ACHN (cell line): ENCODE results near the gene DCBLD1.
"Not testable (repeated sequence)": the region's sequence is repeated elsewhere in the genome, so short reads cannot be mapped to it uniquely, and the experiment has no call there.

Experiments
- DNase-seq: peaks from one replicate; pipeline ENCODE4 v3.0.0-alpha.2; 2015
- in situ Hi-C: cut with HindIII; loops from 2 replicates; pipeline ENCODE4 v1.10.0; 2017; ENCODE audit warnings: low sequenced_read_pairs, low pct_ligation_motif_present, low pct_unique_long_range_greater_than_20kb

The DCBLD1 gene

DNA sequence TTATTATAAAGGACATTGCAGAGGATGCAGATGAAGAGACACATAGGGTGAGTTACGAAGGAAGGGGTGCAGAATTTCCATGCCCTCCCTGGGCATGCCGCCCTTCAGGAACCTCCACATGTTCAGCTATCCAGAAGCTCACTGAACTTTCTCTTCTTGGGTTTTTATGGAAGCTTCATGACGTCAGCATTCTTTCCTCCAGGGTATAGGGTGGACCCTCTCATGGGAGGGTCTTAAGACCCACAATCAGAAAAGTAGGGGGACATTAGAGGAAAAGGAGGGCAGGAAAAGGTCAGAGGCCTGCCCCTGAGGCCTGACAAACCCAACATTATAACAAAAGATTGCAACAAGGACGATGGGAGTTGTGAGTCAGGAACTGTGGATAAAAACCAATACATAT is 14.6 kb upstream of the DCBLD1 start:
- DNase-seq, result no peak
- in situ Hi-C loops, result loop anchor here (25.0 kb wide), 1 partner anchor 94 kb away; no protein-coding TSS in a partner anchor

DNA sequence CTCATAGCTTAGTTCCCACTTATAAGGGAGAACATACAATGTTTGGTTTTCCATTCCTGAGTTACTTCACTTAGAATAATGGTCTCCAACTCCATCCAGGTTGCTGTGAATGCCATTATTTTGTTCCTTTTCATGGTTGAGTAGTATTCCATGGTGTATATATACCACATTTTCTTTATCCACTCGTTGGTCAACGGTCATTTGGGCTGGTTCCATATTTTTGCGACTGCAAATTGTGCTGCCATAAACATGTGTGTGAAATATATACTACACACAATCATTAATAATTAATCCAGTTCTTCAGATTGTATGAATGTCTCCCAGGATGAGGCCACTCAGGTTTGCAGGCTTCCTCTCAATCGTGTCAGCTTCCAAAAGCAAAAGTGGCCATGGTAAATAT is 13.9 kb upstream of the DCBLD1 start:
- DNase-seq, result not testable (repeated sequence)
- in situ Hi-C loops, result loop anchor here (25.0 kb wide), 1 partner anchor 94 kb away; no protein-coding TSS in a partner anchor

DNA sequence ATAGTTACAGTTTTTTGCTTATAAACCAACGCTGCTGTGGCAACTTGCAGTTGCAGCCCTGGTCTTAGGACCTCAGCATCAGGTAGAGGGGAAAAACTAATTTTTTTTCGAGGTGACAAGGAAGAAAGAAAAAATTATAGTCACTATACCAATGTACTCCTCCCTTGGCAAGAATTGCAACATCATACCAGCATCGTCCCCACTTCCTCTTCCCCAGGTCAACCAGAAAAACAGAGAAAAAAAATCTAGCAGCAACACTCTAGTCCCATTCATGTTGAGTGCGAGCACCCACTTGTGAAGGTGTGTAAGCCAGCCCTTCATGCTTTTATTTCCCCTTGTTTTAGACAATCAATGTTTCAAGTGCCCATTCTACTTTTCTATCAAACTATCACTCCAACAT is 13.1 kb upstream of the DCBLD1 start:
- DNase-seq, result no peak

DNA sequence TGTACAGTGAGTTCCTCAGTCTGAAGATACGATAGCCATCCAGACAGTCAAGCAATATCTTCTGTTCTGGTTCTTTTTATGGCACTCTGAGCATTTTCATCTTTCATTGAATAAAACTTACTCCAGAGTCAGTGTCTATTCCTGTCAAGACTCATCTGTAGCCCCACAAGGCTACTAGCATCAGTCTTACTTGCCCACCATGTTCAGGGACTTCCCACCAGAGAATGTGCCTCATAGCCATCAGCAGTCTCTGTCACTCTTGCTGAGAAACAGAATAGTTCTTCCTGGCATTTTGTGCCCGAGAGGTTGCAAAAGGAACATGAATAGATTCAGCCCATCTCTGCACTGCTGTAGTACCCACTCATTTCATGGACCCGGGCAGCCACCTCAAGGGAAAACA is 12.7 kb upstream of the DCBLD1 start:
- DNase-seq, result no peak
- in situ Hi-C loops, result loop anchor here (25.0 kb wide), 1 partner anchor 93 kb away; no protein-coding TSS in a partner anchor

More for the DNA sequence above, 13.1 kb upstream of the DCBLD1 start:
- in situ Hi-C loops, result loop anchor here (25.0 kb wide), 1 partner anchor 93 kb away; no protein-coding TSS in a partner anchor

DNA sequence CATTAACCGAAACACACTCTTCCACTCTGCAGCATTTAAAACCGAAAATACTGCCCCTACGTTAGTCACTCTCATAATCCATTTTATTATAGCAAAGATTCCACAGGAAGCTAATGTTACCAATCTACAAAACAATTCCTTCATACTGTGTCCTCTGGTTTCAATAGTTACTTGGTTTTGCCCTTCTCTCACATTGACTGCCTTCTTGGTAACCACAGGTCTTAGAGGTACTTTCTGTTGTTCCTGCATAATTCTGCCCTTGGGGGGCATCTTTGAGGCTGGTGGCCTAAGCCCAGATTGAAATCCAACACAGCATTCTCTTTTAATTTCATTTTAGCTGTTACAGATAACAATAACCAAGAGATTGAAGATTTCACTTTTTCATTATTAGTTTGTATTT is 9.8 kb upstream of the DCBLD1 start:
- in situ Hi-C loops, result loop anchor here (25.0 kb wide), 1 partner anchor 90 kb away; no protein-coding TSS in a partner anchor
- no peak for DNase-seq

DNA sequence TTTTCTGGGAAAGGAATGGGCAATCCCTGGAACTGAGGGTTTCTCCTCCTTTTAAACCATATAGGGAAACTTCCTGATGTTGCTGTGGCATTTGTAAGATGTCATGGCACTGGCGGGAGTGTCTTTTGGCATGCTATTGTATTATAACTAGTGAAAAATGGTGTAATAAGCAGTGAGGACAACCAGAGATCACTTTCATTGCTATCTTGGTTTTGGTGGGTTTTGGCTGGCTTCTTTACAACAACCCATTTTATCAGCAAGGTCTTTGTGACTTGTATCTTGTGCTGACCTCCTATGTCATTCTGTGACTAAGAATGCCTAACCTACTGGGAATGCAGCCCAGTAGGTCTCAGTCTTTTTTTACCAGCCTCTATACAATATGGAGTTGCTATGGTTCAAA is 9.1 kb upstream of the DCBLD1 start:
- in situ Hi-C loops, result loop anchor here (25.0 kb wide), 1 partner anchor 89 kb away; no protein-coding TSS in a partner anchor
- no peak for DNase-seq

DNA sequence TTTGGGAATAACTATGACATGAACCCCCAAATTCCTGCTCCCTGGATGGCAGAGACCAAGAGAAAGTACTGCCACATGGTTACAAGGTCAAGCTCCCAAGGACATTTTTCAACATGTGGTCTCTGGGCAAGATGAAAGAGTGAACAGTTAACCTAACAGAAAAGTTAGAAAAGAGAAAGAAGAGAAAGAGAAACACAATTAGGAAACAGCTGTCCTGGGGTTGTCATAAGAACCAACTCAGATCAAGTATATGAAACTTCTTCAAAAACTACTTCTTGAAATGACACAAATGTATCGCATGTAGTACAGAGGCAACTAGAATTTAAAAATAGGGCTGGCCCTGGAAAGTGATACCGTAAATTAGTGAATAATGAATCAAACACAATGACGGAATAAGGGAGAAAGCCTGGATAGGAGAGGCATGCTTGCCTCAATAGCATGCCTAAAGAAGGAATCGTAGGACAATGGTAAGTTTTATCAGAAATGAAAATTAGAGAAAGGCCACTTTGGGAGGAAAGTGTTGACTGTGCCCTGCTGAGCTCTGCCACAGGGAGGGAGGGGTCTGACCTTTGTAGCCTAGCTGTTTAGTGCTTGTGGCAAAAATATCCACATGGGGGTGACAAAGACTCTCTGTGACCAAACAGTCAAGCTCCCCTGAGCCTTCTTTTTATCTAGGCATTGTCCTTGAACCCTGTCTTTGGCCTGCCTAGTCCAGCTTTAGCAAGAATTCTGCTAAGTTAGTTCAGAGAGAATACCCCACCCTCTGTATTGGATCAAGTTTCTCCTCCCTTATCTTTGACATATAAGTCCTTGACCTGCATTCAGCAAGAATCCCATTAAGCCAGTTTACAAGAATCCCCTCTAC is 4.3 kb upstream of the DCBLD1 start:
- peak; percentile 35 for DNase-seq
- in situ Hi-C loops, result no loop called here

DNA sequence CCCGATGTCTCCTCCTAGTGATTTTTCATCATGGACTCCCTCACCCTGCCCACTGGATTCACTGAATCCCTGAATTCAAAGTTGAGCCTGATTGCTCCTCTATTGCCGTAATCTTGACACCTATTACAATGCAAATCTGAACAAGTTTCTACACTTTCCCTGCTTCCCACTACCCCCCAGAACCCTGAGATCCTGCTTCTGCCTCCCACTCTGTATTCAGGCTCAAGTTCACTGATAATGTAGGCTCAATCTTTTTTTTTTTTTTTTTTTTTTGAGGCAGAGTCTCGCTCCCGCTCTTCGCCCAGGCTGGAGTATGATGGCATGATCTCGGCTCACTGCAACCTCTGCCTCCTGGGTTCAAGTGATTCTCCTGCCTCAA is 3.6 kb upstream of the DCBLD1 start:
- DNase-seq, result no peak
- in situ Hi-C loops, result no loop called here

DNA sequence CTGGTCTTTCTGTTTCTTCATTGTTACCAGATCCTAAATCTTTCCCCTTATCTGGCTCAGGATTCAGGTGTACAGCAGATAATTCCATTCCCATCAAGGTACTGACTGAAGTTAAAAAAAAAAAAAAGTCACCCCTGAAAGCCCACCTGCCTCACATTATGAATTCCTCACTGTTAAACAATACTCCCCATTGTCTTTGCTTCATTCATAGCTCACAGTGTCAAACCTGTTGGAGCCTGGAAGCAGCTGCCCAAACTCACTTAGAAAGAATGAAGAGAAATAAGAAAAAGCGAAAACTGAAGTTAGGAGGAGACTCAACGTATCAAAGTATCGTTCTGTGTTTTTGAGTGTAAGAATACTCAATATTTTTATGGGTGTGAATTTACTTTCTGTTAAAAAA is 1.8 kb upstream of the DCBLD1 start:
- in situ Hi-C loops, result no loop called here
- DNase-seq, result no peak

DNA sequence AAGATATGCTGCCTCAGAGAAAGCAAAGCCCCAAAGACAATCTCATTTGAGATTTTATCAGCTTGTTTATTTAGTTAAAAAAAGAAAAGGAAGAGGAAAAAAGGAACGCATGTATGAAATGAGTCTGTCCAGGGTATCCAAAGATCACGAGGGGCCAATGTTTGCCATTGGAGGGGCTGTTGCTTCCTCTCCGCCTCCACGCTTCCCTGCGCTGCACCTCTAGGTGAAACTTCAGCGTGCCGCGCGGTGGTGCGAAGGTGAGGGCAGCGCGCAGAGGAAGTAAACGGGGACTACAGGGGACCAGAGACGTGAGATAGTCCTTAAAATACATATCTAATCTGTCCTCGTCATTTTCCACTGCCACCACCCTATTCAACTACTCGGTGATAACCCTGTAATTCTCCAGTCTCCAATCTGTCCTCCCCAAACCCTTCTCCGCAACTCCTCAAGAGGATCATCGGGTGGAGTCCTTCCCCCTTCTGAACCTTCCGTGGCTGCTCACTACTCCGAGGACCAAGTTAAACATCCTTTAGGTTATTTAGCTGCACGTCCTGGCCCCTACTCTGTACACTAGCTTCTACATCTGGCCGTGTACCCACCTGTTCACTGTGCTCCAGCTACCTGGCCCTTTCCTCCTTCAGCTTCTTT is 1.1 kb upstream of the DCBLD1 start:
- DNase-seq, result no peak
- in situ Hi-C loops, result no loop called here

DNA sequence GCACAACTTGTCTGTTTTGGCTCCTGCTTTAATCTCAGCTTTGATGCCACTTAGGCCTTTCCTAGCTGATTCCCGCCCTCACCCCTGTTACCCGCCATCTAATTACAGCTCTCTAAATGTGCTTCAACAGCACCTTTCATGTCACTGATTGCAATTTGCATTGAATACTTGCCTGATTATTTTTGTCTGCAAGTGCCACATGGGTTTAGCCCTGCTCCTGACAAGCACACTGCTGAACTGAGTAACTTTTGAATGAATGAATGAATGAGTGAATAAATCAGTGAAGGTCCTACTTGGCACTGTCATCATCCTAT is 591 bp upstream of the DCBLD1 start:
- in situ Hi-C loops, result no loop called here
- DNase-seq, result no peak

DNA sequence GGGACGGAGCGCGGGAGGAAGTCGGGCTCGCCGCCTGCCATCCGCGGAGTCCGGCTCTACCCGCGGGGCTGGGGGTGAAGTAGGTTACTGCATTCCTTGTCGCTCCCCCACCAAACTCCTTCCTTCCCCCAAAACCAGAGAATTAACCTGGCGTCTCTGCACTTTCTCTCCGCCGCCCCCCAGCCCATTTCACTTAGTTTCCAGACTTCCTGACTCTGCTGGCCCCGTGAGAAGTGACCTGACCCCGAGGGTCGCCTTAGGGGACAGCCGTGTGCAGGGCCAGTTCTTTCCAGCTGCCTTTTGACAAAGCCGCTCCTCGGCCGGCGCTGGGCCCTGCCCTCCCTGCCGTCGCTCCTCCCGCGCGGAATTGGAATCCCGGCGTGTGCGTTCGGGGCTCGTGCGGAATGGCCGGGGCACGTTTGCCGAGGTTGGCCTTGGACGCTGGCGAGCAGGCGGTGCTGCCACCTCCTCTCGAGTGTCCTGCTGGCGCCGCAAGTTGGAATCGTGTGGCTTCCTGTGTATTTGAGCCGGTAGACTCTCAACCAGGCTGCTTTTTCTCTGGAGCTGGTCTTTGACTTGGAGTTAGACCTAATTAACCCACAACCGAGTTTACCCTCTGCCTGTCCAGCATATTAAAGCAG is 650 bp downstream of the DCBLD1 start:
- DNase-seq, result peak; percentile 62
- in situ Hi-C loops, result no loop called here

DNA sequence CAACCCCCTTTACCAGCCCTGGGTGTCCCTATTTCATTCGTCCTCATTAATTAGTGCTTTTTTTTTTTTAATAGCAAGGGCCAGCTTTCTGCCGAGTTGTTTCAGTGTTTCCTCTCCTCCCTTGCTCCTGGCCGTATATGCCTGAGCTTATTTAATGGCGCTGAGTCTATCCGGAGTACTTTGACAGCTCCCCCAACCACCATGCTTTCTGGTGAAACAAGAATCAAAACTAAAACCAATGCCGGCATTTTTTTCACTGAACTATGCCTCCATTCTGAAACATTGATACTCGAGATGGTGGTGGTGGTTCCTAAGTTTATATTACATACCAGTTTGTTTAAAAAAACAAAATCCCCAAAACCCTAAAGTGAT is 1.2 kb downstream of the DCBLD1 start:
- in situ Hi-C loops, result no loop called here
- DNase-seq, result peak; percentile 50

DNA sequence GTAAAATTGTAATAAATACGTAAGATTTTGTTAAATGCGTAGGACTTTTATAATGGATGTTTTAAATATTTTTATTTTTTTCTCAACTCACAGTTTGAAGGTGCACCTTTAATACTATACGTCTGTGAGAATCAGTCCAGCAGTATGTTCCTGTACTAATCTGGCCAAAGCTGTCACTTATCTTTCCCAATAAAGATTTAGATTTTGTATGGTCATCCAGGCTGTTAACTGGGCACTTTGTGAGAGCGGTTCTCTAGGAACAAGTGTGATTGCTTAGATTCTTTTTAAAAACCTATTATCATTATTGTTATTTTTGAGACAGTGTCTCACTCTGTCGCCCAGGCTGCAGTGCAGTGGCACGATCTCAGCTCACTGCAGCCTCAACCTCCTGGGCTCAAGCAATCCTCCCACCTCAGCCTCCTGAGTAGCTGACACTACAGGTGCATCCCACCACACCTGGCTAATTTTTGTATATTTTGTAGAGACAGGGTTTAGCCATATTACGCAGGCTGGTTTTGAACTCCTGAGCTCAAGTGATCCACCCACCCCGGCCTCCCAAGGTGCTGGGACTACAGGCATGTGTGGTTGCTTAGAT is 1.7 kb downstream of the DCBLD1 start:
- no peak for DNase-seq
- in situ Hi-C loops, result no loop called here

DNA sequence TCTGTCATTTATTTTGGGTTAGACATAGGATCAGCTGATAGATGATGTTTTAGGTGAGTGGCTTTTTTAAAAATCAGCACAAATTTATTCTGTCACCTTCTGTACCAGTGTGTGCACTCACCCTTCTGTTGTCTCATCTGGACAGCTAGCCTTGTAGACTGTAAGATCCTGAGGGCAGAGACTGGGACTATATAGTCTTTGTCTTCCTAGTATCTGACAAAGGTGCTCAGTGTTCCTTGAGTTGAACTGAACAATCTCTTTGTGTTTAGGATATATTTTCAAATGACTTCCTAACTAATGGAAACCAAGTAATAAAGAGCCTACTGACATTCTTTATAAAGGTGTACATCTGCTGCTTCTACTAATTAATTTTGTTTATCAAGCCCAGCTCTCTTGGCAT is 3.0 kb downstream of the DCBLD1 start:
- in situ Hi-C loops, result no loop called here
- DNase-seq, result no peak

DNA sequence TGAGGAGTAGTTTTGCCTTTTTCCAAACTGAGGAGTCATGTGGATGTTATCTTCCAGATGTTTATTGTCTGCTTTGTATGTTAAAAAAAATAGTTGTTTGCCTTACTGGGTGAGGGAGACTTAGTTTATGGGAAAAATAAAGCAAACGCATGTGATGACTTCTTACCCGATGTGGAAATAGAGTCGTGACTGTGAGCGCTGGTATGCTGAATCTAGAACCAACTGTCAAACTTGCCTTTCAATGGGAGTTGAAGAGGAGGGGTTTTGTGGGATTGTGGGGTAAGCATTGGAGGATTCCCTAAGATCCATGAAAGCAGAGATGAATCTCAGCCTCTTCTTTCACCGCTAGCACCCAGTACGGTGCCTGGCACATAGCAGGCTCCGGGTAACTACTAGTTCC is 5.3 kb downstream of the DCBLD1 start:
- no peak for DNase-seq
- in situ Hi-C loops, result no loop called here

DNA sequence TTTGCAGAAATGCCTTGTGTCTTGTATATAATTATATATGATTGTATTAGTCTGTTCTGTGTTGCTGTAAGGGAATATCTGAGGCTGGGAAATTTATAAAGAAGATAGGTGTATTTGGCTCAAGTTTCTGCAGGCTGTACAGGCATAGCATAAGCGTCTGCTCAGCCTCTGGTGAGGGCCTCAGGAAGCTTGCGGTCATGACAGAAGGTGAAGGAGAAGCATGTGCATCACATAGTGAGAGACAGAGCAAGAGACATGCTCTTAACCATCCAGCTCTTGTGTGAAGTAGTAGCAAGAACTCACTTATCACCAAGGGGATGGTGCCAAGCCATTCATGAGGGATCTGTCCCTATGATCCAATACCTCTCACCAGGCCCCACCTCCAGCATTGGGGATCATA is 6.5 kb downstream of the DCBLD1 start:
- in situ Hi-C loops, result no loop called here
- DNase-seq, result no peak

DNA sequence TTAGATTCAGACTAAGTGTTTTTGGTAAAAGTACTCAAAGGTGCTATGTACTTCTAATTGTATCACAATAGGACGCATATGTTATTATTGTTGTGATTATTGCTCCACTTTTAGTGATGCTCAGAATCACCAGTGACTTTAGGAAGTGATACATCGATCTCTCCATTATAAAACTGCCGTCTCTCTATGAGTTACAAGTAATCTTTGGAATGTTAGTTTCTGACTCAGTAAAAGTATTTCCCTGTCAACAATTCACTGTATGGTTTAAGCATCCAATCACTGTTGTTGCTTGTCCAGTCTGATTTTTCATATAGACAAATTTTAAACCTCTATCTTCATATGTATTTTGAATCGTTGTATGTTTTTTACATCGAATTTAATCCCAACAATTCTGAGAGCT is 9.4 kb downstream of the DCBLD1 start:
- DNase-seq, result no peak
- in situ Hi-C loops, result no loop called here

DNA sequence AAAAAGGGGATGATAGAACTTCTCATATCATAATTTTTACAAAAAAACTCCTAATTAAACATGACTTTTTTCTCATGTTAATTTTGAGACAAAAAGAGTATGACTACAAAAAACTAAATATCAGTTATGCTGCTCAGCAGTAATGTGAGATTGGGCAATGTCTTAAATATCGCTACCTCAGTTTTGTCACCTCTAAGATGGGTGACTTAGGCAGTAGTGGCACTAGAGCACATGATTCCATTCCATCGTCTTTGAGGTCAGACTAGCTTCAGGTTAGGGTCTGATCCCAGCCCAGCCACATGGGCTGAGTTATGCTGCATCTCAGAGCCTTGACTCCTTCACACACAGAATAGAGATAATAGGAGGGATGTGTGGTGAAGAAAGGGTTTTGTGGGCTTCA is 11.0 kb downstream of the DCBLD1 start:
- in situ Hi-C loops, result no loop called here
- DNase-seq, result no peak
